NCI-H345 treated with DMSO at 0.1 percent for 48 hours (cell line): ENCODE measurements around the gene GOLGA6C.
"Not testable (repeated sequence)": the region's sequence is repeated elsewhere in the genome, so short reads cannot be mapped to it uniquely, and the experiment has no call there.

ENCODE experiments used
- DNase-seq: peaks from one replicate; lab custom pipeline; 2025; ENCODE audit not compliant: unreplicated experiment; lab: John Stamatoyannopoulos, UW

Gene GOLGA6C, protein sequence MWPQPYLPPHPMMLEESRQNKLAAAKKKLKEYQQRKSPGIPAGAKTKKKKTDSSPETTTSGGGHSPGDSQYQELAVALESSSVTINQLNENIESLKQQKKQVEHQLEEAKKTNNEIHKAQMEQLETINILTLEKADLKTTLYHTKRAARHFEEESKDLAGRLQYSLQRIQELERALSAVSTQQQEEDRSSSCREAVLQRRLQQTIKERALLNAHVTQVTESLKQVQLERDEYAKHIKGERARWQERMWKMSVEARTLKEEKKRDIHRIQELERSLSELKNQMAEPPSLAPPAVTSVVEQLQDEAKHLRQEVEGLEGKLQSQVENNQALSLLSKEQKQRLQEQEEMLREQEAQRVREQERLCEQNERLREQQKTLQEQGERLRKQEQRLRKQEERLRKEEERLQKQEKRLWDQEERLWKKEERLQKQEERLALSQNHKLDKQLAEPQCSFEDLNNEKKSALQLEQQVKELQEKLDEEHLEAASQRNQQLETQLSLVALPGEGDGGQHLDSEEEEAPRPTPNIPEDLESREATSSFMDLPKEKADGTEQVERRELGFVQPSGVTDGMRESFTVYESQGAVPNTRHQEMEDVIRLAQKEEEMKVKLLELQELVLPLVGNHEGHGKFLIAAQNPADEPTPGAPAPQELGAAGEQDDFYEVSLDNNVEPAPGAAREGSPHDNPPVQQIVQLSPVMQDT

DNA sequence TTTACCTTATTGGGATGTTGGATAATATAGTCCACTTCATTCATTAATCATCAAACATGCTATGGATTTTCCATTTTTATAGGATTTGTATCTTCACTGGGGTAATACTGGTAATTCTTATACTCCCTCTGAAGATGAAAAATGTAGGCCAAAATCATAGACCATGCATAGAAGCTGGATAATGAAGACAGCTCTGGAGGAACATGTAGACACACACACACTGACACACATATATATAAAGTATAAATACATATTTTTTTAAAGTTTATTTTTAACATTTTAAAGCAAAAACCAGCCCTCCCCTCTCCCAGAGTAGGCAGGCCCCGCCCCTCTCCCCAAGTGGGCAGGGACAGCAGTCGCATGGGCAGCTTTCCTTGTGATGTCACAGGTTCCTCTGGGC lies at the start of gene GOLGA6C:
TSS of gene GOLGA6C (plus strand) at position 301 of the 400 bp plus-strand sequence. CDS start 265 bp downstream, outside the sequence.
- DNase-seq = not testable (repeated sequence)

DNA sequence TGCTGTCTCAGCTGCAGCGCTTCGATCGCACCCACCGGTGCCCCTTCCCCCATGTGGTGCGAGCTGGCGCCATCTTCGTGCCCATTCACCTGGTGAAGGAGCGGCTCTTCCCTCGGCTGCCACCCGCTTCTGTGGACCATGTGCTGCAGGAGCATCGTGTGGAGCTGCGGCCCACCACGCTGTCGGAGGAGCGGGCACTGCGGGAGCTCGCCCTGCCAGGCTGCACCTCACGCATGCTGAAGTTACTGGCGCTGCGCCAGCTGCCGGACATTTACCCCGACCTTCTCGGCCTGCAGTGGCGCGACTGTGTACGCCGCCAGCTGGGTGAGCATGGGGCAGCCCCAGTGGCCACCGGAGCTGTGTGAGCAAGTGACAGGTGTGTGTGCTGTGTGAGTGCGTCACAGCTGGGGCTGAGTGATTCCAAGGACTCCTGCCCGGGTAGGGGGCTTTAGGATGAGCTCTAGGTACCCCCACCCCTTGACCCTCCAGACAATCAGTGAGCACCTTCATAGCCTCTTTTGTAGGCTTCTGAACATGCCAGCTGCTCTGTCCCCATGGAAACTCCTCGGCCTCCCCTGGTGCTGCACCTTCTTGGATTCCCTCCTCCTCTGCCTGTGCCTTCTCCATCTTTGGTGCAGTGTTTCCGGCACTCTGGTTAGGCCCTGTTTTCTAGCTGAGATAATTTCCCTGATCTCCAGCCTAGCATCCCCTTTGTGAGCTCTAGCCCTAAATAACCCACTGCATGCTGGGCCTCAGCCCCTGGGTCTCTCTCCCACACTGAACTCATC lies 49.4 kb upstream of the GOLGA6C start:
- DNase-seq = no peak

DNA sequence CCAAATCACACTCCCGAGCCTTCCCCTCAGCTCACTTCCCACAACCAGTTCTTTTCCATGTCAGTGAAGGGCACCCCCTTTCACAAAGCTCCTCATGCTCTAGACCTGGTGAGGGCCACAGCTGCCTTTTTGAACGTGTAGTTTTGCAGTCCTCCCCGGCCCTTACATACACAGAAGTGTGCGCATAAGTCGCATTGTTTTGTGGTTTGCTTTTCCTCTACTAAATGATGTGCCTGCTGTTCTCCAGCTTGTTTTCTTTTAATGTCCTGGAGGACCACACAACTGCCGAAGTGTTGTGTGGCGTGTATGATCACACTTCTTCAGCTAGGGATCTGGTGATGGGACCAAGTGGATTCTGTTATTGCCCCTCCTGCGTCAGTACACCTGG lies 48.9 kb upstream of the GOLGA6C start:
- DNase-seq = no peak

DNA sequence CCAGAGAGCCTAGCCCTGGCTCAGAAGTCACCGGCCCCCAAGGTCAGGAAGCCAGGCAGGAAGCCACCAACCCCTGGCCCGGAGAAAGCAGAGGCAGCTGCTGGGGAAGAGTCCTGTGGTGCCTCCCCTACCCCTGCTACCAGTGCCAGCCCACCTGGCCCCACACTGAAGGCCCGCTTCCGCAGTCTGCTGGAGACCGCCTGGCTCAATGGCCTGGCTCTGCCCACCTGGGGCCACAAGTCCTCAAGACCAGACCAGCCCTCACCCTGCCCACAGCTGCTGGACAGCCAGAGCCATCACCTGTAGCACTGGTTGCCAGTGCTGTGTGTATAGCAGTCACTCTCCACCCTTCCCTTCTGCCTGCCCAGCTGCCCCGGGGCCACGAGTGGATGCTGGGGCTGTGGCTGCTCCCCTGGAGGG lies 47.3 kb upstream of the GOLGA6C start:
- DNase-seq = no peak

DNA sequence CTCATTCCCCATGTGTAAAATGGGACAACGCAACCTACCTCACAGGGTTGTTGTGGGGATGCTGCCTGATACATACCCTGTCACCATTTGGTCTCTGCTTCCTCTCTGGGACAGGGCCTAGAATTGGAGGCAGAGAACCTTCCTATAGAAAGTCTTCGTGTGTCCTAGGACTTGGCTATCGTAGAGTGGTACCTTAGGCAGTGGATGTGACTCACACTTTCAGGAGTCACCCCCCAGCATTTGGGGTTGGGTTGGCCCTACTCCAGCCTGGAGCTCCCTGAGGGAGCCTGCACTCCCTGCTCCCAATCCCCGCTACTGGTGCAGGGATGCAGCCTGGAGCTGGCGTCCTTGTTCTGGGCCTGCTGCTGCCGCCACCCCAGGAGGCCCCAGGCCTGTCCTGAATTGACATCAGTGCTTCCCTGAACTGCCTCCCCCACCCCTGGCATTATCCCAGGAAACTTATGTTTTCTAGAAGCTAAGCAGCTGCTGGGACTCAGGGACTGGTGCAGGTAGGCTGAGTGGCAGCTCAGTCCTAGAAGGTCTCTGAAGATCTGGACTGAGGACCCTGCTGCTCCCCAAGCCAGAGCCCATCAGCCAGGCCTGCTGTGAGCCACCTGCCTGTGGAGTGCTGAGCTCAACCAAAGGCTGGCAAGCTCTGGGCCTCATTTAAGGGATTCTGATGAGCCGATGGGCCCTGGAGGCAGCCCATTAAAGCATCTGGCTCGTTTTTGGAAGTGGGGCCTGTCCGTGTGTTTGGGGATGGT lies 46.5 kb upstream of the GOLGA6C start:
- DNase-seq = no peak

DNA sequence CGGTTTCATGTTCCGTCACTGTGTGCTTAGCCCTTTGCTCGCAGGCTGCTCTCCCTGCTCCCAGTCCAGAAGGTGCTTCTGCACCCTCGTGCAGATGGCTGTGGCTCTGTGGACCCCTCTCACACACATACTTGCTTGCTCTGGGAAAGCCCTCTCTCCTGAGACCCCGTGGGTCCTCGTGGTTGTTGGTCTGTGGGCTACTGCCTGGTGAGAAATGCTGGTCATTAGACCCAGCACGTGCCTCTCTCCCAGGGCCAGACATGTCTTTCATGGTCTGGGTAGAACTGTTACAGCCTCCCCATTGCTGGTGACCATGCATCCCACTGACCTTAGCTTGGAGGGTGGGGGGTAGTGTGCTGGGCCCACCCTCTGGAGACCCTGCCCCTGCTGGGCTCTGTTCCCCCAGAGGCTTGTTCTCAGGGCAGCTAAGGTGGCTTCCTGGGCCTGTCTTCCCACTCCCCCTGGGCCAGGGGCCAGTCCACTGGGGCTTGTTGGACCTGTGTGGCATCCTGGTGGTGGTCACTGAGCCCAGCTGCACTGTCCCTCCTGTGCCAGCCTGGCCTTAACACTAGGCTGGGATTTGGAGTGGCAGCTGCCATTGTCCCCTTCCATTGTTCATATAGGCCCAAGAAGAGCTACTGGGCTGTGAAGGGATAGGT lies 45.8 kb upstream of the GOLGA6C start:
- no peak for DNase-seq

DNA sequence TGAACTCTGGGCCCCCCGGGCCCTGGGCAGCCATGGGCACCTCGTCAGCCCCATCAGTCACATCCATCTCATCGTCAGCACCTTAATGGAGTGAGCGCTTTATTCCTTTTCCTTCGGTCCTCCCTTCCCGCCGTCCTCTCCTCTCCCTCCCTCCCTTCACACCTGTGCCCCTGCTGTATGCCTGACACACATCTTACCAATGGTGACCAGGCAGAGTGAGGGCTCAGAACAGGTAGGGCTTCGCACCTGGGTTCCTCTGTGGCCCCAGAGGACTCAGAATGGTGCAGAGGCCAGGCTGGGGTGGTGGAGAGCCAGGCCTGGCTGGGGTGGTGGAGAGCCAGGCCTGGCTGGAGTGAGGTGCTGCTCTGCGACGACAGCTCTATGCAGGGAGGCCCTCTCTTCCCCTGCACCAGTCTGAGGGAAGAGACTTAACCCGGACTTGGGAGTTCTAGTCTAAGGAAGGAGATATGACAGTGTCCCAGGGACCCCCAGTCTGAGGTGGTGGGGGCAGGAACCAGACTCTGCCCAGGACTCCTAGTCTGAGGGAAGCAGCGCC lies 44.8 kb upstream of the GOLGA6C start:
- no peak for DNase-seq

DNA sequence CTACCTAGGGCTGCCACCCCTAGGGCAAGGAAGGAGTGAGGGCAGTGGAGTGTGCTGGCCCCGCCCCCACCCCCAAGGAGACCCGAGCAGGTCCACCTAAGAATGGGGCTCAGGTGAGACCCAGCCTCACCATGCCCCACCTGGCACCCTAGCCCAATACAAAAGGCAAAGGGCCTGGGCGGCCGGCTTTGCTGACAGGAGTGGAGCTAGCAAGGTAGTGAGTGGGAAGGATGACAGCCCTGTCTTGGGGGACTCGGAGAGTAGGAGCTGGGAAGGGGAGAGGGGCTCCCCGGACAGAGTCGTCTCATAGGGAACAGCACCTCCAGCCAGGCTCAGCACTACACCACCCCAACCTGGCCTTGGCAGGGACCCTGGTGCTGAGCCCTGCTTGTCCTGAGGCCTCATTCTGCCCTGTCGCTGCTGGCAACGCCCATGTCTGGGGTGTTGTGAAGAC lies 44.3 kb upstream of the GOLGA6C start:
- no peak for DNase-seq

DNA sequence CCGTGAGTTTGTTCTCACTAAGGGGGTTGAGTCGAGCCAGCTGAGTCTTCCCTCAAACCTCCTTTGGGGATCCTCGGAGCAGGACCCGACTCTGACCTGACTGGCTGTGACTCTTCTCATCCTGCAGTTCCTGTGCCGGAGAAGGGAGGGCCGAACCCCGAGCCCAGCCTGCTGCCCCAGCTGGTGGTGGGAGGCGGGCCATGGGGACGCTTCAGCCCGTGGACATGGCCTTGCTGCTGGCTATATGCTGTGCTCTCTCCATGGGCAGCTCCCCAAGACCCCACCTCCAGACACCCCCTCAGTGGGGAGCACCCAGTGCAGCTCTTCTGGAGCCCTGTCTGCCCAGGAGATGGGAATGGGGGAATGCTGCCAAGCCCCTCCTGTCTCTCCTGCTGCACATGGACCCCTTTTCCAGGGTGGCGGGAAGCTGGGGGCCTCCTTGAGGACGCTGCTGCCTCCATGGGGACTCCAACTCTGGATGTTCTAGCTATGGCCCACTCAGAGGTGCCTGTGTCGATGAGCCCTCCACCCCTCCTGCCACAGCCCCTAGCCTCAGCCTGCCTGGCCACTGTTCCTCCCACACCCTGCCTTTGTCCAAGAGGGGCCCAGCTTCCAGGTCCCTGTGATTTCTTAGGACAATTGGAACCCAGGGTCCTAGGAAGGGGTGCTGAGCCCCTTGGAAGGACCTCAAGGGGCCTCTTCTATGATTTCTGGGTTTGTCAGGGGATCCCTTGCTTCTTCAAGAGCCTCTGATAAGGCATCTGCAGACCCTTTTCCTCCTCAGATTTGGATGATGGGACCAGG lies 43.6 kb upstream of the GOLGA6C start:
- no peak for DNase-seq

DNA sequence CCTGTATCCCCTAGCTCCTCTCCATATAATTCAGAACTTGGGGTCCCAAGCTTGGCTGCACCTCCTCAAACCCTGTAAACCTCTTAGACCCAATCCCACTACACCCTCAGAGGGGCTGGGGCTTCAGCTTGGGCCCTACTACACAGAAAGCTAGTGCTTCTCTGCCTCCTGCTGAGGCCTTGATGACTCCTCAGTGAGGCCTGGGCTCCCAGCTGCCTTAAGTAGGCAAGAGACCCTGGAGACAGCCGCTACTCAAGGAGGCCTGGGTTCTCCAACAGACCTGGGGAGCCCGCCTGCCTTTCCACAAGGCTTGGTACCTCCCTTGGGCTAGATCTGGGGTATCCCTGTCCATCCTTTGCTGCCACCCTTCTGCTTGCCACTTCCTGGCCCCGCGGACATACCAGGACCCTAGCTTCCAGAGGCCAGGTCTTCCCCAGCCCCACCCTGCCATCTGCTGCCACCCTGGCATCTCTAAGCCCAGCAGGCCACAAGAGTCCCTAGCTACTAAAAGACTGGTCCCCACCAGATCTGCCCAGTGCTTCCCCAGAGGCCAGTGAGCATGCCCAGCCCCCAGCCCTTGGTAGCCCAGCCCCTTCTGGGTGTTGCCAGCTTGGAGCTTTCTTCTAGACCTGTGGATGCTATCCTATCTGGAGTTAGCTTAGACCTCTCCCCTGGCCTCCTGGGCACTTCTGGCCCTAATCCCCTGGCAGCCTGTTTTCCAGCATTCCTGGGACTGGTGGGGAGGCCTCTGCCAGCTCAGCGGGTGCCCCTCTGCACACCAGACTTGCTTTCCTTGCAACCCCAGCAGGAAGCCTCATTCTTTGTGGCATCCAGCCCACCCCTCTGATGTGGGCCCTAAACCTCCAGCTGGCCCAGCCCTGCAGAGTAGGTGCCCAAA lies 42.8 kb upstream of the GOLGA6C start:
- DNase-seq = no peak

DNA sequence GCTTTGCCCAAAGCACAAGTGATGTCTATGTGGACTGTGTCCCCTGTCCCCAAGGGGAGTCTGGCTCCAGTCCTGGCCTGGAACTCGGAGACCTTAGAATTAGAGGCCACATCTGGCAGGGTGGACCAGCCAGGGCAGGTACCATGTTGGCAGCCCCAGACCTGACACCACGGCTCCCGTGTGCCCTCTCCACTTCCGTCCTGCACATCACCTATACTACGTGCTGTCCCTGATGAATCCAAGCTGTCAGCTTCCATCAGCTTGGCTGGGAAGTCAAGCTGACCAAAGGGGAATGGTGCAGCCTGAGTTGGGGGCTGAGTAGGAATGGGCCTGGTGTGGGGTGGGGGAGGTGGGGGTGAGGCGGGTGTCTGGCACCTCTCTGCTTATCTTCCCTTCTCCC lies 41.1 kb upstream of the GOLGA6C start:
- DNase-seq = no peak

DNA sequence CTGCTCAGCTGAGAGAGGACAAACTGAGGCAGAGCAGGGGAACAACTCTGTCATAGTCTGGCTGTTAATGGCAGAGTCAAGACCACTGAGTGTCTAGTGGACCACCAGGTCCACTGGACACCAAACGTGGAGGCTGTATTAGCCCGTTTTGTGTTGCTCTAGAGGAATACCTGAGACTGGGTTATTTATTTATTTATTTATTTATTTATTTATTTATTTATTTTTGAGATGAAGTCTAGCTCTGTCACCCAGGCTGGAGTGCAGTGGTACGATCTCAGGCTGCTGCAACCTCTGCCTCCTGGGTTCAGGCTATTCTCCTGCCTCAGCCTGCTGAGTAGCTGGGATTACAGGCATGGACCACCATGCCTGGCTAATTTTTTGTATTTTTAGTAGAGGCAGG lies 40.6 kb upstream of the GOLGA6C start:
- DNase-seq = not testable (repeated sequence)

DNA sequence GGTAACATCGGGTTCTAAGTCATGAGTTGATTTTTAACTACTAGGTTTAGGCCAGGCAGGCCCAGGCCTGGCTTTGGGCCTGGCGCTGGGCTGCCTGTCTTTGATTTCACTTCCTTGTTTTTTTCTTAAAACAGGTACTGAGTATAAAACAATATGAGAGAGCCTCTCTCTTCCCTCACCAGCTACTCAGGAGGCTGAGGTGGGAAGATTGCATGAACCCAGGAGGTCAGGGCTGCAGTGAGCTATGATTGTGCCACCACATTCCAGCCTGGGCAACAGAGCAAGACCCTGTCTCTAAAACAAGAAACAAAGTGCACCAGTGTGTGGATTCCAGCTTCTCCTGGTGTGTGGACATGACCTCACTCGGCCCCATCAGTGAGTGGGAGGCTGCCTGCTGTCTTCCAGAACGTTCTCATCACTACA lies 38.6 kb upstream of the GOLGA6C start:
- DNase-seq = not testable (repeated sequence)

DNA sequence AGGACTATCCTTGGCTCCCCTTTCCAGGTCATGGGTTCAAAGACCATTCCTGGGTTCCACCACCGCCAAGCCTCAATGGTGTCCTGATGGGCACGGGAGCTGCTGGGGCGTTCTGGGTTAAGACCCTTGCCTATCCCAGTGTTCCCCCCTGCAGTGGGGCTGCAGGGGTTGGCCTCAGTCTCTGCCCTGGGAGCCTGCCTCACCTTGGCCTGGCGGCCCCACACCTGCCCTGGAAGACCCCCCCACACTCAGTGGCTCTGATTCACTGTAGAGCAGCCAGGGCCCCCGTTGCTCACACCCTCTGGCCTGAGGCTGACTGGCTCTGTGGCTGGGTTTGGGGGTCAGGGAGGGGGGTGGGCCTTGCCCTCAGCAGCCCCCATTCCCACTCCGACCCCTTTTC lies 34.4 kb upstream of the GOLGA6C start:
- DNase-seq = no peak

DNA sequence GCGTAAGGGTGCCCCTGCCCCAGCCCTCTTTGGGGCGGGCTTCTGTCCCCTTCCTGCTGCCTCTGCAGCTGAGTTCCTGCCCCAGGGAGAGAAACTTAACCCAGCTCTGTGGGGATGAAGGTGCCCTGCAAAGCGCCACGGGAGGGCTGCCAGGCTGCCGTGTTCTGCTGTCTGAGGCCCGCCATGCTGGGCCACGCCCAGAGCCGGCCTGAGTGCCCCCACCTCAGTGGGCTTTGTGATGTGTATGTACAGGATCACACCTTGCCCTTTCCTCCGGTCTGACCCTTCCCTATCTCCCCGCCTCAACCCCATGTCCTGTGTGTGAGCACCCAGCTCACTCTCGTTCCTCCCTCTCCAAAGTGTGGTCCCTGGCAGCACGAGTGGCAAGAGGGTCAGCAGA lies 33.9 kb upstream of the GOLGA6C start:
- DNase-seq = no peak

DNA sequence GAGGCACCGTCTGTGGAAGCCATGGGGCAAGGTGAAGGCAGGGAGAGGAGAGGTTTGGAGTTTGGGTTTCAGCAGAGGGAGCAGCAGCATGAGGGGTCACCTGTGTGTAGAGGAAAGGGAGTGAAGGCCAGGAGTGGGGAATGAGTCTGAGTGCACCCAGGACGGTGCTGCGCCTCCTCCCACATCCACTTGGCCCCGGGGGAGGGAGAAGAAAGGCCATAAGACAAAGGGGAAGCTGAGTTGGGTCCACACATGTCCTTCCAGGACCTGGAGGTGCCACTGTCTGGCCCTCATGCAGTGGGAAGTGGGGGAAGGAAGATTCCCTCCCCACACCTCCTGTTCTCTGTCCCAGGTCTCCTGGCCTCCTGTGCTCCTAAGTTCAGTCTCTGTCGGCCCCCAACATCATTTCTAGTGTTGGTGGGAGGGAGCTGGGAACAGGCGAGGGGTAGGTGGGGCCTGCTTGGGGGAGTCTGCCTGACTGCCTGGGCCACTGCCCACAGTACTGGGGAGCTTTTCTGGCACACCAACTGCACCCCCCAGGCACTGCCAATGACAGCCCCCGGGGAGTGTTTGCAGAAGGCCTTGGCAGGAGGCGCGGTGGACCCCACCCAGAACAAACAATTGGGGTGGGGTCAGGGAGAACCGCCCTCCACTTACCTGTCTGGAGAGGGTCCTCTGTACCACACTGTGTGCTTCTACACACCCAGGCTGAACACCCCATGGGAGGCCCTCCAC lies 32.9 kb upstream of the GOLGA6C start:
- not testable (repeated sequence) for DNase-seq

DNA sequence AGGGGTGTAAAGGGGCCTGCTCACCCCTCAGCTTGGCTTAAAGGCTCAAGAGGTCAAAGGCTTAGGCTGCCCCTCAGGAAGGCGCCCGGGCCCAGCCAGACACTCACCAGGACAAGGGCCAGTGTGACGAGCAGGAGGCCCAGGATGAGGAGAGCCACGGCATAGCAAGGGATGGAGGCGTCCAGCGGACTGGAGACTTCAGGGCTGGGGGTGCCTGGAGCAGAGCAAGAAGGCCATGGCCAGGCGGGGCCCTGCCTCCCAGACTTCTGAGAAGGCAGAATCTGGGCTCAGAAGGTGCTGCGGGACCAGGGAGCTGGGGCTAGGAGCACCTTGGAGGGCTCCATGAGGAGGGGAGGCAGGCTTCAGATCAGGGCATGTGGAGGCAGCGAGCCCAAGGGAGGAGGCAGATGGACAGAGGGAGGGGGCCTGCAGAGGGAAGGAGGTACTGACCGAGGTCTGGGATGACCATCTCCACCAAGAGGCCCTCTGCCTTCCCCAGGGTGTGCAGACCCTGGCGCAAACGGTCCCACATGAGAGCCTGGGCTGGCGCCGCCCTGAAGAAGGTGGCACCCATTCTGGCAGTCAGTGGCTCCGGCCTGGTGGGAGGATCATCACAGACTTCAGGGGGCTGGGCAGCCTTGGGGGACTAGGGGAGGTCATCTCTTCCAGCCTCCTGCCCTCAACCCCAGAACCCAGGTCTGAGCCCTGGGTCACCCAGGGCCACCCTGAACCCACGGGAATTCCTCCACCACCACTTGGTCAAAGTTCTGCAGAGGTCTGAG lies 32.0 kb upstream of the GOLGA6C start:
- no peak for DNase-seq
